ENCODE data around the gene SFT2D1.

Gene SFT2D1

GRCh38 chr6:166301611-166302529, 40.5 kb downstream of the SFT2D1 start:
- no peak for DNase-seq (ENCODE audit: low read depth, low spot score)
- no peaks in the 10 kb centered on the region for H3K36me3 ChIP-seq (ENCODE audit: insufficient read depth, low read length)
- no peaks in the 10 kb centered on the region for H3K9me3 ChIP-seq (ENCODE audit: low read depth, low read length)
- H3K27ac ChIP-seq: no peak overlapping the region
- no peak overlapping the region for H3K9ac ChIP-seq (ENCODE audit: insufficient read length)
- no peak overlapping the region for H3K4me3 ChIP-seq
- TF ChIP-seq POLR2AphosphoS5 (IDR thresholded peaks at IDR 0.05; ENCODE audit: borderline replicate concordance, low read depth, low read length) (no peak), EZH2 (IDR thresholded peaks at IDR 0.05) (no peak), FOXP2 (optimal IDR thresholded peaks at IDR 0.05; ENCODE audit: control extremely low read depth, extremely low read length, insufficient read depth) (no peak)

GRCh38 chr6:166300357-166300987, 41.9 kb downstream of the SFT2D1 start:
- no peaks in the 10 kb centered on the region; the same call in 1 of the 2 replicates for H3K9me3 ChIP-seq (ENCODE audit: low read depth, low read length)
- H3K4me3 ChIP-seq: no peak overlapping the region
- no peak overlapping the region for H3K27ac ChIP-seq
- no peak for TF ChIP-seq POLR2AphosphoS5 (IDR thresholded peaks at IDR 0.05; ENCODE audit: borderline replicate concordance, low read depth, low read length)
- TF ChIP-seq FOXP2 (optimal IDR thresholded peaks at IDR 0.05; ENCODE audit: control extremely low read depth, extremely low read length, insufficient read depth): no peak
- TF ChIP-seq EZH2 (IDR thresholded peaks at IDR 0.05): no peak
- no peak overlapping the region for H3K9ac ChIP-seq (ENCODE audit: insufficient read length)
- DNase-seq (ENCODE audit: low read depth, low spot score): no peak
- no peaks in the 10 kb centered on the region for H3K36me3 ChIP-seq (ENCODE audit: insufficient read depth, low read length)

- Histone ChIP-seq H3K36me3 (ENCODE audit: insufficient read depth, low read length) (no peaks in the 10 kb centered on the region), H3K9ac (ENCODE audit: insufficient read length) (no peak overlapping the region), H3K4me3 (no peak overlapping the region), H3K9me3 (ENCODE audit: low read depth, low read length) (no peaks in the 10 kb centered on the region; the same call in 1 of the 2 replicates), H3K27ac (no peak overlapping the region)
- no peak for TF ChIP-seq POLR2AphosphoS5 (IDR thresholded peaks at IDR 0.05; ENCODE audit: borderline replicate concordance, low read depth, low read length)
- no peak for TF ChIP-seq EZH2 (IDR thresholded peaks at IDR 0.05)
- TF ChIP-seq FOXP2 (optimal IDR thresholded peaks at IDR 0.05; ENCODE audit: control extremely low read depth, extremely low read length, insufficient read depth): no peak
- no peak for DNase-seq (ENCODE audit: low read depth, low spot score)
Measured at GRCh38 chr6:166297606-166298005, 44.7 kb downstream of the SFT2D1 start.

- no peaks in the 10 kb centered on the region; the same call in 1 of the 2 replicates for H3K9me3 ChIP-seq (ENCODE audit: low read depth, low read length)
- TF ChIP-seq POLR2AphosphoS5 (IDR thresholded peaks at IDR 0.05; ENCODE audit: borderline replicate concordance, low read depth, low read length) (no peak), EZH2 (IDR thresholded peaks at IDR 0.05) (no peak), FOXP2 (optimal IDR thresholded peaks at IDR 0.05; ENCODE audit: control extremely low read depth, extremely low read length, insufficient read depth) (no peak)
- no peak overlapping the region for H3K27ac ChIP-seq
- H3K4me3 ChIP-seq: no peak overlapping the region
- H3K36me3 ChIP-seq (ENCODE audit: insufficient read depth, low read length): no peaks in the 10 kb centered on the region
- no peak overlapping the region for H3K9ac ChIP-seq (ENCODE audit: insufficient read length)
- no peak for DNase-seq (ENCODE audit: low read depth, low spot score)
Measured at GRCh38 chr6:166296035-166296883, 46.1 kb downstream of the SFT2D1 start.

GRCh38 chr6:166293731-166294584, 48.4 kb downstream of the SFT2D1 start:
- Histone ChIP-seq H3K9me3 (ENCODE audit: low read depth, low read length) (no peaks in the 10 kb centered on the region; the same call in 1 of the 2 replicates), H3K4me3 (no peak overlapping the region), H3K9ac (ENCODE audit: insufficient read length) (no peak overlapping the region), H3K36me3 (ENCODE audit: insufficient read depth, low read length) (no peaks in the 10 kb centered on the region), H3K27ac (no peak overlapping the region)
- TF ChIP-seq FOXP2 (optimal IDR thresholded peaks at IDR 0.05; ENCODE audit: control extremely low read depth, extremely low read length, insufficient read depth) (no peak), EZH2 (IDR thresholded peaks at IDR 0.05) (no peak), POLR2AphosphoS5 (IDR thresholded peaks at IDR 0.05; ENCODE audit: borderline replicate concordance, low read depth, low read length) (no peak)
- DNase-seq (ENCODE audit: low read depth, low spot score): no peak

GRCh38 chr6:166289207-166290060, 52.9 kb downstream of the SFT2D1 start:
- no peak overlapping the region for H3K9ac ChIP-seq (ENCODE audit: insufficient read length)
- no peaks in the 10 kb centered on the region for H3K36me3 ChIP-seq (ENCODE audit: insufficient read depth, low read length)
- H3K9me3 ChIP-seq (ENCODE audit: low read depth, low read length): no peaks in the 10 kb centered on the region
- no peak for TF ChIP-seq EZH2 (IDR thresholded peaks at IDR 0.05)
- no peak overlapping the region for H3K4me3 ChIP-seq
- H3K27ac ChIP-seq: no peak overlapping the region
- DNase-seq (ENCODE audit: low read depth, low spot score): no peak

- TF ChIP-seq FOXP2 (optimal IDR thresholded peaks at IDR 0.05; ENCODE audit: control extremely low read depth, extremely low read length, insufficient read depth): no peak
- TF ChIP-seq POLR2AphosphoS5 (IDR thresholded peaks at IDR 0.05; ENCODE audit: borderline replicate concordance, low read depth, low read length): no peak
- no peak for TF ChIP-seq EZH2 (IDR thresholded peaks at IDR 0.05)
- H3K9ac ChIP-seq (ENCODE audit: insufficient read length): no peak overlapping the region
- no peaks in the 10 kb centered on the region for H3K9me3 ChIP-seq (ENCODE audit: low read depth, low read length)
- no peak overlapping the region for H3K4me3 ChIP-seq
- DNase-seq (ENCODE audit: low read depth, low spot score): no peak
- no peak overlapping the region for H3K27ac ChIP-seq
- H3K36me3 ChIP-seq (ENCODE audit: insufficient read depth, low read length): no peaks in the 10 kb centered on the region
Measured at GRCh38 chr6:166286839-166287271, 55.5 kb downstream of the SFT2D1 start.
